GM21529 (cell line): ENCODE measurements around the gene NCK1.

Experiments
- ATAC-seq: cut with Tn5 transposase; IDR thresholded peaks from one replicate; pipeline ENCODE4 v1.9.1; 2021; ENCODE audit not compliant: unreplicated experiment

Gene NCK1

DNA sequence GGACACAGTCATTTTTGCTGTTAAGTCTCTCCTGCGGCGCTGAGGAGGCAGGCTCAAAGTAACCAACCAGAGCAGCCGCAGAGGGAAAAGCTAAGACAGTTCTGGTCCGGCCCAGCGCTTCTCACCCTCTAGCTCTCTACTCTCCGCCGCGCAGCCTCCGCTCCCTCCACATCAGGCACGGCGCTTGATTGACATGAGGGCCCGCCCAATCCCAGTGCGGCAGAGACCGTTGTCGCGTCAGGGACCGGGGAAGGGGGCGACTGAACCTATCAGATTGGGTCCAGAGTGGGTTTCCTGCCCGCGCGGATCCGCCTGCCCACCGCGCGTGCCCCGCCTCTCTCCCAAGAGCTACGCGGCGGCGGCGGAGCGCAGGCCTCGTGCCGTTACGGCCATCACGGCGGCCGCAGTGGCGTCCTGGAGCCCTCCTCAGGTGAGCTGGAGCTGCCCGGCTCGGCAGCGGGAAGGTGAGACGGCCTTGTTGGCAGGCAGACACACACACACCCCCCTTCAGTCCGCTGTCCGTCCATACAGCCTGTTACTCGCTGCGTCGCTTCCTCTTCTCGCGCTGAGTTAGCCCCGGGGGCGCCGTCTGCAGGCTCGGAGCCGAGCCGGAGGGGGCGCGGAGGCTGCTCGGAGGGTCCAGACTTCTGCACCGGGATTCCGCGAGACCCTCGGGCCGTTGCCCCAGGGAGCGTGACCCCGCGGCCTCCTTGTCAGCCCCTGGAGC is at the start of gene NCK1:
NCK1 (plus strand) TSS at position 319 of the 727 bp plus-strand sequence. CDS start 65,794 bp downstream, outside the sequence.
- peak; percentile 95 for ATAC-seq

DNA sequence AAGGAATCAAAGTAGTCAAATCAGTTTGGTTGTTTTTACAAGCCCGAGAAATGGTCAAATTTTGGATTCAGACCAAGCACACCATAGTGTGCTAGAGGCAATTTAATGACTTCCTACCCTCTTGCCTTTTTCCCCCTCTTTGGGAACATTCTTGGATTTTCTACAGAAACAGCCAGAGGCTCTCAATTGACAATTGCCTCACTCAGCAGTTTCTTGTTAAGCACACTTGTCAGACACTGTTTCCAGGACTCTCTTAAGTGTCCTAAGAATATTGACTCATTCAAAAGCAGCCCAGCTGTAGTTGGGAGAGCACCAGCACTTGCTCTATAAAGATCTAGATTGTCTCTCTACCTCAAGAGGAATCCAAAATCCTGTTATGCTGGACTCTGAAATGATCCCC is 44.6 kb upstream of the NCK1 start:
- no peak for ATAC-seq

DNA sequence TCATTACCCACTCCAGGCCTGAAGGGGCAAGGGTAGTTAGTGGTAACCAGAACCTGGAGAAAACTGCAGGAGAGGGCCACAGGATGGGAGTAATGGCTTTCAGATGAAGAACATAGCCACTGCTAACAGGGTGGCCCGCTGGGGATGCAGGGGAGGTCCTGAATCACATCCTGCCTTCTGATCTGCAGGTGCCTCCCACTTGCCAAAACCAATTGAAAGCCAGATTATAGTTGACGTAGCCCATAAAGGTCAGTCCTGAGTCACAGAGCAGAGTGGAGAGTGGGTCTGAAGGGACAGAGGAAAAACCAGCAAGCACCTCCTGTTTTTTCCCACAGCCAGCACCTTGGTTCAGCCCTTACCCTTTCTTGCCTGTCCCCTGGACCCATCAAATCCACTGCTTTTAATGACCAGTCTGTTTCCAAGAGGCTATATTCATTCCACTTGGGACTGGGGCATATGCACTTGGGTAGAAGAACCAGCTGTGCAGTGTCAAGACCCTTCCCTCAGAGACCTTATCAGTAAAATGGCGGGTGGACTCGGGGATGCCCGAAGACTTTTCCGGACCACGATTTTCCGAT is 43.7 kb upstream of the NCK1 start:
- peak; percentile 59 for ATAC-seq

DNA sequence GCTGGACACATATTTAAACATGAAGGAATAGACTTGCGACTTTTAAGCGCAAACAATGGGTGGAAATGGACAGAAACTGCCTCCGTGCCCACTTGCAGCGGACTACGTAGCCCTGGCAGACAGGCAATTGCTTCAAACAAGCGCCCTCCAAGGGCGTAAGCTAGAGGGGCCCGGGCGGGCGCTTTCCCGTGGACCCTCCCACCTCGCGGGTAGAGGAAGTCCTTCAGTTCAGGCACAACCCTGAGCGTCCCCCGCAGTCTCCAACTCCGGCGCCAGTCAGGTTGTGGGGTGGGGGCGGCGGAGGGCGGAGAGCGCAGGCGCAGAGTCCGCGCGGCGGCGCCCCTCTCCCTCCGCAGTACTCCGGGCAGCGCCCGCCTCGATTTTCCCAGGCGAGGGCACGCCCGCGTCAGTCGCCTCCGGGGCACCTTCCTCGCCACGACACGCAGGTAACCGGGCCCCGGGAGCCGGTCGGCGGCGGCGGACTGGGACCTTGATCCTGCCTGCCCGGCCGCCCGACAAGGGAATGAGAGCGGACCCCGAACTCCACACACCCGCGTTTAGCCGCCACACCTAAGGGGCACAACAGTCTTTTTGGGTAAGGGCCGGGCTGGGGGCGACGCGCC is 43.1 kb upstream of the NCK1 start, which contains the start of gene SLC35G2:
SLC35G2 (plus strand) TSS at position 358 of the 623 bp plus-strand sequence. CDS start 35,335 bp downstream, outside the sequence.
- peak; percentile 56 for ATAC-seq

GRCh38 chr3:136819392-136819730 is 42.6 kb upstream of the NCK1 start:
- peak; percentile 31 for ATAC-seq

GRCh38 chr3:136819731-136820679 is 42.0 kb upstream of the NCK1 start:
- no peak for ATAC-seq

DNA sequence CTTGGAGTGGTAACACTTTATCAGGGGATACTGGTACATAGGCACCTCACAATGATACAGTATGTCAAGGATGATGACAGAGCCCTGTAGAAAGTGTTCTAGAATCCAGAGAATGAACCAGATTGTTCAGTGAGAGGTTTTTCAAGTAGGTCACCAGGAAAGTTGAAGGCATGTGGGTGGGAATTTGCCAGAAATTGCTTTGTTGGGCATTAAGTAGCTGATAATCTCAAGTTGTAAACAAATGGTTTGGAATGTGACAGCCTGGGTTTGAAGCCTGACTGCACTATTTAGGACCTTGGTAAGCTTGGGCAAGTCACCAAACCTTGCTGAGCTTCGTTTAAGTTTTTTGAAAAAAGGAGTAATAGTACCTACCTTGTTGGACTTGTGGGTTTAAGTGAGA is 30.5 kb upstream of the NCK1 start:
- no peak for ATAC-seq

DNA sequence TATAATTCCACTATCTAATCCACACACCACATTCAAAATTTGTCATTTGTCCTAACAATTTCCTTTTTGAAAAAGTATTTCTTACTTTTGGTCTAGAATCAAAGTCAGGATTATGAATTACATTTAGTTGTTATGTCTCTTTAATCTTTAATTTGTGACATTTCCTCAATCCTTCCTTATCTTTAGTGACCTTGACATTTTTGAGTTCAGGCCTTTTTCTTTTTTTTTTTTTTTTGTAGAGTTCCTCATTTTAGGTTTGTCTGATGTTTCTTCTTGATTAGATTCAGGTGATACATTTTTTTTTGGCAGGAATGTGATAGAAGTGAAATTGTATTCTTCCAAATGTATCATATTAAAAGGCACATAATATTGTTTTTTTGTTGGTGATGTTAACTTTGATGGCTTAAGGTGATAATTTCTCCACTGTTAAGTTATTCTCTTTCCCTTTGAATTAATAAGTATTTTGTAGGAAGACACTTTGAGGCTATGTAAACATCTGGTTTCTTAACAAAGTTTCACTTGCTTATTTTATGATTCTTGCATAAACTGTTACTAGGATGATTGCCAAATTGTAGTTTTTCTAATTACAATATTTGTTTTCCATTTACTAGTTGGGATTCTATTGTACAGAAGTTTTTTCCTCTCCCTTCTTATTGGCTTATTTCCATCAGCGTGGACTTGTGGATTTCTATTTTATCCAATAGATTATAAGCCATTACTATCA is 26.8 kb upstream of the NCK1 start:
- ATAC-seq = no peak

DNA sequence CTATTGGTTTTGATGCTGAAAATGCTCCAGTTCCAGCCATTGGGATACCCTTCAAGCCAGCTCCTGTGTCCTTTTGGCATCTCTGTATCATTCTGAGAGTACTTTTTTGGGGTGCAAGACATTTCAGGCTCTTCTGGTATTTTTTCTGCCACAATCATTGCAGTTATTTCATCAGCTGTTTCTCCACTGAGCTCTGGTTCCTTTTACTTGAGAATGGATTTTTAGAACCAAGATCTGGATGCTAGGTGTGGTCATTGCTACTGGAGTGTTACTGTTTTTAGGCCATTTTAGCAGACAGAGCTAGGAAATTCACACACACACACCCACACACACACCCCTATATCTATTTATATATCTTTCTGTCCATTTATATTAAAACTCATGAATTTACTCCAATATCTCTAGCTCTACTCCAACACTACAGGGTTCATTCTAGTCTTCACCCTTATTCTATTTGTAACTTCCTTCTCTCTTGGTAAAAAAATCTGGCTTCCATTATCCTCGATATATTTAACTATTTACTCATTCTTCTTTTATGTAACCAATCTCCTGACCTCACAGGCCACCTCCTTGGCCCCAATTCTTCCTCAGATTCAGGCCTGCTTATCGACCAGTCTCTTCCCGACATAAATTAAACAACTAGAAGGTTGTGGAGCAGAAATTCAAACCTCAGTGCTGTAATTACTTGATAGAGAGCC is 26.0 kb upstream of the NCK1 start:
- no peak for ATAC-seq

- no peak for ATAC-seq
Observed at GRCh38 chr3:136836511-136837156, 25.4 kb upstream of the NCK1 start.

GRCh38 chr3:136838641-136839555 is 23.1 kb upstream of the NCK1 start:
- ATAC-seq = no peak

DNA sequence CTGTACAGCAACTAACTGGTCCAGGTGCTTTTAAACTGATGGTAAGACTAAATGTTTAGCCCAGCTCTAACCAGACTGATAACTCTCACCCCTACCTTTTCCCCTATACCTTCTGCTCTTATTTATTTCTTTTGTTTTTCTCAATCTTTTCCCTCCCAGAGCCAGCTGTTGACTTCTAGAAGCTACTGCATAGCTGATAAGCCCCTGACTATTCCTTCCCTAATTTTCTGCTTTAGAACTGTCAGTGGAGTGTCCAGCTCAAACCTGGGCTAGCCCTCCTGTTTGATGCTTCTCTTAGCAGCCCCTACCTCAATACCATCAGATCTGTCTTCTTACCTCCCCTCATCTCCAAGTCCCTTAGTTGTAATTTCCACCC is 22.5 kb upstream of the NCK1 start:
- ATAC-seq = no peak

DNA sequence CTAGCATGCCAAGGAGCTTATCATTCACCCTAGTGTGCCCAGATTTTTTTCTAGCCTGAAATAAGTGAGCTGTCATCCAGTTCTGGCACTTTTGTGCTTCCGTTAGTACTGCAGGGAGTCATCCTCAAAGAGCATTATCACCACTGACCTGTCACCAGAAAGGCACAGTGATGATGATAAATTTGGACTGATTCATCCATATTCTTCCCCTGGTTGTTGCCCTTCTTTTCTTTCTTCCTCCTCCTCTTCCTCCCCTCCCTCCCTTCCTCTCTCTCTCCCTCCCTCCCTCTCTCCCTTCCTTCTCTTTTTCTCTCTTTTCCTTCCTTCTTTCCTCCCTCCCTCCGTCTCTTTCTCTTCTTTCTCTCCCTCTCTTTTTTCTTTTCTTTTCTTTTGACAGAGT is 21.8 kb upstream of the NCK1 start:
- no peak for ATAC-seq

- ATAC-seq = no peak
Observed at GRCh38 chr3:136842294-136842693, 19.7 kb upstream of the NCK1 start.

DNA sequence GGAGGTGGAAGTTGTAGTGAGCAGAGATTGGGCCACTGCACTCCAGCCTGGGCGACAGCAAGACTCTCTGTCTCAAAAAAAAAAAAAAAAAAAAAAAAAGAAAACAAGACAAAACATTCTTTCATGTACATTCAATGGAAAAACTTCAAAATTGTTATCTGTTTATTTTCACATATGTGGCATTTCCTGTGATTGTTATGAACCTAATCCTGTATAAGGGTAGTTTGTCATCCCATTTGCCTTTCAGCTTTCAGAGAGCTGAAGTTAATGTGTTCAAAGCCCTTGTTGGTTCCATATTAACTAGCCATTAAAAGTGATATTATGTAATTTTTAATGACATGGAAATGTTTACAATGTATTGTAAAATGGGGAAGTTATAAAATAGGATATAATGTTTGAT is 17.3 kb upstream of the NCK1 start:
- ATAC-seq = no peak

DNA sequence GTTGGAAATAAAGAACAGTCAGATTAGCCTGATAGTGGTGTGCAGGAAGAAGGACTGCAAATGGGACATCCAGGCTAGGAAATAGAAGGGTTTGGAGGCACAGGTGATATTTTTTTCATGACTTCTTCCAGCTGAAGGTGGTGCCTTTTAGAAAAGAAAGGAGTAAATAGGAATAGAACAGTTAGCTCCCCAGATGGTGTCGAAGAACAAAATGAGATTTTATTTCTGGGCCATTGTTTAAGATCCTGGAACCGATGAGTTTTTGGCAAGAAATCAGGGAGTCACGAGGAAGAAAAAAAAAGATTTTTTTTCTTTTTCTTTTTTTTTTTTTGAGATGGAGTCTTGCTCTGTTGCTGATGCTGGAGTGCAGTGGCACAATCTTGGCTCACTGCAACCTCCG is 9.8 kb upstream of the NCK1 start:
- ATAC-seq = no peak

- no peak for ATAC-seq
Observed at GRCh38 chr3:136856665-136857064, 5.3 kb upstream of the NCK1 start.

GRCh38 chr3:136858381-136858780 is 3.6 kb upstream of the NCK1 start:
- ATAC-seq = no peak
